GM06990 (cell line): ENCODE results near the gene PKD2L1.
"Not testable (repeated sequence)": the region's sequence is repeated elsewhere in the genome, so short reads cannot be mapped to it uniquely, and the experiment has no call there.

ENCODE experiments used
- DNase-seq: peaks from one replicate; pipeline ENCODE4 v3.0.0-alpha.2; 2011; ENCODE audit not compliant: insufficient read length; ENCODE audit errors: extremely low read depth
- H3K27me3 ChIP-seq: replicated peaks from 2 replicates; pipeline ENCODE4 v1.6.0; 2011; ENCODE audit warnings: low read length; ENCODE audit not compliant: control insufficient read depth, insufficient read depth
- H3K36me3 ChIP-seq: 2 replicates; pipeline ENCODE4 v1.5.1; 2011; ENCODE audit warnings: low read length; ENCODE audit not compliant: control insufficient read depth, insufficient read depth
- H3K4me3 ChIP-seq: replicated peaks from 2 replicates; pipeline ENCODE4 v1.5.1; 2011; ENCODE audit warnings: low read depth, mild to moderate bottlenecking, control low read depth, low read length
- CTCF ChIP-seq: IDR thresholded peaks from 2 replicates; pipeline ENCODE4 v1.5.1; 2011; ENCODE audit warnings: low read length, control low read depth, mild to moderate bottlenecking, inconsistent platforms; ENCODE audit not compliant: insufficient read depth, poor library complexity, severe bottlenecking

Gene PKD2L1

GRCh38 chr10:100330079-100330478 lies at the start of gene PKD2L1:
PKD2L1 (minus strand) TSS chr10:100330228; CDS start chr10:100330103, 125 bp downstream.
- peaks cover 3% of the 10 kb centered on the region for H3K27me3 ChIP-seq

GRCh38 chr10:100377830-100378229 lies 47.8 kb upstream of the PKD2L1 start:
- Histone ChIP-seq H3K4me3 (no peak overlapping the region), H3K36me3 (no peaks in the 10 kb centered on the region; the same call in 1 of the 2 replicates), H3K27me3 (no peaks in the 10 kb centered on the region)
- TF ChIP-seq CTCF: no peak
- peak; percentile 56 for DNase-seq

More at GRCh38 chr10:100330079-100330478, at the start of gene PKD2L1:
- H3K4me3 ChIP-seq: no peak within 1 kb of the TSS
- H3K36me3 ChIP-seq: no peaks in the 10 kb centered on the region
- no peak for TF ChIP-seq CTCF
- DNase-seq: no peak

- not testable (repeated sequence) for H3K27me3 ChIP-seq, DNase-seq, H3K36me3 ChIP-seq, H3K4me3 ChIP-seq
Measured at GRCh38 chr10:100376656-100377055, 46.6 kb upstream of the PKD2L1 start.

GRCh38 chr10:100374677-100375353 lies 44.8 kb upstream of the PKD2L1 start:
- not testable (repeated sequence) for DNase-seq

GRCh38 chr10:100374200-100374655 lies 44.2 kb upstream of the PKD2L1 start:
- H3K4me3 ChIP-seq: peak overlapping the region; percentile 59
- no peak for DNase-seq
- no peaks in the 10 kb centered on the region for H3K36me3 ChIP-seq
- H3K27me3 ChIP-seq: no peaks in the 10 kb centered on the region
- TF ChIP-seq CTCF: no peak

More at GRCh38 chr10:100374677-100375353, 44.8 kb upstream of the PKD2L1 start:
- not testable (repeated sequence) for H3K36me3 ChIP-seq, H3K27me3 ChIP-seq
- H3K4me3 ChIP-seq: peak overlapping the region; percentile 59

GRCh38 chr10:100373298-100374199 lies 43.5 kb upstream of the PKD2L1 start:
- TF ChIP-seq CTCF: no peak
- H3K36me3 ChIP-seq: no peaks in the 10 kb centered on the region
- H3K27me3 ChIP-seq: no peaks in the 10 kb centered on the region
- DNase-seq: peak; percentile 91
- peak overlapping the region; percentile 59 for H3K4me3 ChIP-seq
